Measurements from ENCODE around the gene CHI3L2. TPM values are rescaled to one million over a fixed set of nuclear protein-coding genes. Genes with fewer than 3 reads are reported as not detected.

CHI3L2 gene
- total RNA-seq, 1 donor = 6.2 TPM

GRCh38 chr1:111275780-111276433 lies 48.4 kb downstream of the CHI3L2 start:
- TF ChIP-seq CTCF (IDR thresholded peaks at IDR 0.05; ENCODE audit: insufficient read depth, low read length) = no peak
- DNase-seq (ENCODE audit: low read depth) = no peak
- no peak overlapping the region for H3K4me3 ChIP-seq (ENCODE audit: low read depth, low read length)

GRCh38 chr1:111279144-111279543 lies 51.6 kb downstream of the CHI3L2 start:
- no peak for TF ChIP-seq CTCF (IDR thresholded peaks at IDR 0.05; ENCODE audit: insufficient read depth, low read length)
- no peak for DNase-seq (ENCODE audit: low read depth)

GRCh38 chr1:111280267-111280666 lies 52.8 kb downstream of the CHI3L2 start:
- no peak for TF ChIP-seq CTCF (IDR thresholded peaks at IDR 0.05; ENCODE audit: insufficient read depth, low read length)
- H3K4me3 ChIP-seq (ENCODE audit: low read depth, low read length) = no peak overlapping the region
- no peak for DNase-seq (ENCODE audit: low read depth)

More at GRCh38 chr1:111279144-111279543, 51.6 kb downstream of the CHI3L2 start:
- no peak overlapping the region for H3K4me3 ChIP-seq (ENCODE audit: low read depth, low read length)

GRCh38 chr1:111281411-111281810 lies 53.9 kb downstream of the CHI3L2 start:
- no peak for DNase-seq (ENCODE audit: low read depth)
- no peak overlapping the region for H3K4me3 ChIP-seq (ENCODE audit: low read depth, low read length)
- TF ChIP-seq CTCF (IDR thresholded peaks at IDR 0.05; ENCODE audit: insufficient read depth, low read length) = no peak

GRCh38 chr1:111283838-111284237 lies 56.3 kb downstream of the CHI3L2 start:
- H3K4me3 ChIP-seq (ENCODE audit: low read depth, low read length) = no peak overlapping the region
- no peak for TF ChIP-seq CTCF (IDR thresholded peaks at IDR 0.05; ENCODE audit: insufficient read depth, low read length)
- no peak for DNase-seq (ENCODE audit: low read depth)

GRCh38 chr1:111285879-111286278 lies 58.4 kb downstream of the CHI3L2 start:
- TF ChIP-seq CTCF (IDR thresholded peaks at IDR 0.05; ENCODE audit: insufficient read depth, low read length) = no peak
- DNase-seq (ENCODE audit: low read depth) = no peak
- H3K4me3 ChIP-seq (ENCODE audit: low read depth, low read length) = no peak overlapping the region

- DNase-seq (ENCODE audit: low read depth) = no peak
- H3K4me3 ChIP-seq (ENCODE audit: low read depth, low read length) = no peak overlapping the region
- TF ChIP-seq CTCF (IDR thresholded peaks at IDR 0.05; ENCODE audit: insufficient read depth, low read length) = no peak
Observed at GRCh38 chr1:111286912-111287311, 59.4 kb downstream of the CHI3L2 start.

All from fibroblast of the aortic adventitia (primary cell).